Skin of body (tissue), 2 donors: Measurements from ENCODE around the gene ADAMTS20. TPM values are rescaled to one million over a fixed set of nuclear protein-coding genes. Genes with fewer than 3 reads are reported as not detected.

Source experiments
- DNase-seq: peaks from one replicate; lab custom pipeline; 2025; lab: John Stamatoyannopoulos, UW
- total RNA-seq: library from RNA; depleted of rRNA; stranded (reverse); fragments of >200 nt; gene quantifications from one replicate; pipeline ENCODE4 v1.2.3, GENCODE V29; 2014

ADAMTS20 gene
- total RNA-seq, 1 donor from 2014 or later: 0.10 TPM

DNA sequence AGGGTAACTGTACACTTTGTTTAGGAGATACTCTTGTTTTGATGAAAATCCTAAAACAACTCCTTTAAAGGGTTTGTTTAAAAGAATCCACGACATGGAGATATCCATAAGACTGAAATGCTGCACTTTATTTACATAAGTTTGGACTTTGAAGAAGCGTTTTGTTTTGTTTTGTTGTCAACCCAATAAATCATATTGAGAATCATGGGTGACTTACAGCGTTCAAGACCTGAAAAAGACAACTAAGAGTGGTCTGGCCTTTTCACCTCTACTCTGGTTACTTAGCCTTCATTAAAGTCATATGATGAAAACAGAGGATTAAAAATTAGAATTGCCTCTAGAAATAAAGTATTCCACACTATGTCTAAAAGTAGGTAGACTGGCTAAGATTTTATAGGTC, 234.8 kb downstream of the ADAMTS20 start:
- DNase-seq: no peak

DNA sequence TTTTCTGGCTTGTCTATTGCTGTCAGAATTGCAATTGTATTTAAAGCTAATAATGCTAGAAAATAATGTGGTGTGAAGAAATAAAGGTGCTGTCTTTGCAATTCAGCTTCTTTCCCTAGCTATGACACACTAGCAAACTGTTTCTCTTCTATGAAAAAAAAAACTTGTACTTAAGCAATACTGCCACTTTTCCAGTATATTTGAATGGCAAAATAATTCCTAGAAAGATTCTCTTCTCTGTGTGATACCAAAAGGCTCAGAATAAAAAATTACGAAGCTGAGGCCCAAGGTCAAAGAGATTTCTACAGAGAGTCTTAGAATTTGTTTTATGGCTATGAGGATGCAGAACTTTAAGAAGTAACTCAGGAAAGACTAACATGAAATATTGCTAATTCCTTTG, 235.5 kb downstream of the ADAMTS20 start:
- no peak for DNase-seq

DNA sequence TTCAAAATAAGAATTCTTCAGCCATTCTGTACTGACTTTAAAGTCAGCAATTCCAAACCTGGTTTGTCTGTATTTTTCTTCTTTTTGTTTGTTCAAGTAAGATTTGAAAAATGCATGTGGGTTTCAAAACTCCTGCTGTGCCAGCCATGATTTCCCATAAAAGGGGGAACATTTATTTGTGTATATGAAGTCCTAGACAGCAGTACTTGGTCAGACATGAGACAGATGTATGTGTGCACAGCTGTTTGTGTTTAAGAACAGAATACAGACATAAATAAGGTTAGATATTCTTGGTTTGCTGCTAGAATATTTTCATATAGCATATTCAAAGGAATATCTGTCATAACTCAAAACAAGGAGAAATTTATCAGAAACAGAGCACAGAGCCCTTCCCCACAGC, 236.0 kb downstream of the ADAMTS20 start:
- no peak for DNase-seq

DNA sequence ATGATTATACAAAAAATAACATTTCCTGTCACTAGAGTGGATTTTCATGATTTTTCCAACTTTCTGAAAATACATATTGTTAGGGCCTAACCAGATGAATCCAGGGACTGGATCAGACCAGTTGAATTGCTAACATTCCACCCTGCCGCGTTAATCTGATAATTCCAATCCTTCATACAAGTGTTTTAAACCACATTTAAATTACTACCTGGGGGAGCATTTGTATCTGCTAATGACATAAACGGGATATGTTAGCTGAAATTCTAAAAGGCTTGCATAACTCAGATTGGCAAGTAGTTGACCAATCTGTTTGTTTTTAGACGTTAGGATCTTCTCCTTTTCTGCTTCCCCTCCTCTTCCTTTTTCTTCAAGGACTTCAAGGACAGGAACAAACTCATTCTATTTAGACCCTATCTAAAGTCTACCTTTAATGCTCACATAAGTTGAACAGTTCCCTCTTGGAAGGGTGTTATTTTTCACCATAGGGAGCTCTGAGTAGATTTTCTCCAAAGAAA, 239.0 kb downstream of the ADAMTS20 start:
- no peak for DNase-seq

DNA sequence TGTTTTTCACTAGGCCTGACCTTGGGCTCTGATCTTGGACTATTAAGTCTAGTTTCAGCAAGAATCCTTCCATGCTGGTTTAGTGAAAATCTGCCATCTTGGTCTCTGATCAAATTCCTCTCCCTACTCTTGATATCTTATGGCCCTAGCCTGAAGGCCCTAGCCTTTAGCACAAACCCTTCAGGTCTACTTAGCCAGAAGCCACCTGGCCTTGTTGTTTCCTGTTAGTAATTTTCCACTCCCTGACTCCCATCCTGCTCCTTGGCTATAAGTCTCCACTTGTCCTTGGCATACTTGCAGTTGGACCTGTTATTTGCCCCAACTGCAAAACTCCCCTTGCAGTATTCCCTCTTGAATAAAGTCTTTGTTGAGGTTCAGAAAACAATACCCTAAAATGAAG, 241.4 kb downstream of the ADAMTS20 start:
- DNase-seq: no peak

DNA sequence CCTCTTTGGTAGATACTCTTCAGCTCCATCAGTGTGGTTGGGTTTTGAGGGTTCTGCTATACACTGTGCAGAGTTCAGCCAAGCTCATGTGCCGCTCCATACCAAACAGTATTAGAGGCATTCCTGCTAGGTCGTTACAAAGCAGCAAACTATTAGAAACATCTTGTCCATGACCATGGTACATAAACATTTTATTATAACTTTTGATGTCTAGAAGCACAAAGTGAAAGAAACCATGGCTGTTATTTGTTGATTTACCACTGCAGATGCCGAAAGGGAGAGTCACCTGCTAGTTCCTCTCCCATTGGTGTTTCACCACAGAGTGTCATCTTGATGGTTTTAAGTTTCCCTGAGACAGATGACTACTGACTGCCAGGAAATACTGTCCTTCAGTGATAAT, 242.0 kb downstream of the ADAMTS20 start:
- DNase-seq: no peak

DNA sequence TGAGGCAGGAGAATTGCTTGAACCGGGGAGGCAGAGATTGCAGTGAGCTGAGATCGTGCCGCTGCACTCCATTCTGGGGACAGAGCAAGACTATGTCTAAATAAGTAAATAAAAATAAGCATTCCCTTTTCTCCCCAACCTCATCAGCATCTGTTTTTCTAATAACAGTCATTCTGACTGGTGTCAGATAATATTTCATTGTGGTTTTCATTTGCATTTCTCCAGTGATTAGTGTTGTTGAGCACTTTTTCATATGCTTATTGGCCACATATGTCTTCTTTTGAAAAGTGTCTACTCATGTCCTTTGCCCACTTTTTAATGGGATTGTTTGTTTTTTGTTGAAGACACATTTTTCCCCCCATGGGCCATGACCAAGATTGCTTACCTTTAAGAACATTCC, 243.2 kb downstream of the ADAMTS20 start:
- no peak for DNase-seq

DNA sequence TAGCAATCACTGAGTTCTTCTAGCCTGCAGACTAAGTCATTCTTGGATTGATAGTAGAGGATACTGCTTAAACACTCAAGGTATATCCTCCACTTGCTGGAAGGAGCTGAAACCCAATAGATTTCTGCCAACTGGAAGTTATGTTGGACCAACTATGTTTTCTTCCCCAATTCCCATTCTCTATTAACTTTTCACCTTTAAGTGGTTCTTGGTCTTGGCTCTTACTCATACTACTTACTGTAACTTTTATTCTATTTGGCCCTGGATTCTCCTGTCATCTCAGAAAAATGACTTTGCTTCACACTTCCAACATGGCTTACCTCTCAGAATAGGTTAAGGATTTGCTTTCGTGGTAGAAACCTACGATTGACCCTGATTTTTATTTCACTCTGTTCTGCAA, 244.9 kb downstream of the ADAMTS20 start:
- DNase-seq: no peak

DNA sequence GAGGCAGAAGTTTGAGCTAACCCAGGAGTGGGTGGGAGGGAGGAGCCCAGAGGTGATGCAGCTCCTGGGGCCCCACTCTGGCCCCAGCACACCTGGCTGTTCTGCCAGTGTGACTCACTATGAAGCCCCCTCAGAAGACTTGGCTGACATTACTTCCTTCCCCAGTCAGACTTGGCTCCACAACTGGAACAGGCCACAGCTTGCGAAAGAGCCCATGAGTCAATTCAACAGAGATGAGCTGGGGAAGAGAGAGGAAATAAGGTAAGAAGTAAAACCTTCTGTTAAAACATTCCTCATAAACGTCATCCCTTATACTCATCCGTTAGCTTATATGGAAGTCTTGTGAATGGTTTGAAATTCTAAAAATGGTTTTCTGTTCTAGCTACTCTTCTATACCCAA, 245.9 kb downstream of the ADAMTS20 start:
- DNase-seq: no peak

DNA sequence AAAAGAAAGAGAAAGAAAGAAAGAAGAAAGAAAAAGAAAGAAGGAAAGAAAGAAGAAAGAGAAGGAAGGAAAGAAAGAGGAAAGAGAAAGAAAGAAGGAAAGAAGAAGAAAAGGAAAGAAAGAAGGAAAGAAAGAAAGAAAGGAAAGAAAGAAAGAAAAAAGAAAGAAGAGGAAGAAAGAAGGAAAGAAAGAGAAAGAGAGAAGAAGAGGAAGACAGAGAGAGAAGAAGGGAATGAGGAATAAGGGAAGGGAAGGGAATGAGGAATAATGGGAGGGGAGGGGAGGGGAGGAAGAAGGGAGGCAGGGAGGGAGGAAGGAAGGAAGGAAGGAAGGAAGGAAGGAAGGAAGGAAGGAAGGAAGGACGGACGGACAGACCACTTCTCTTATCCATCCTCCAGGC, 246.9 kb downstream of the ADAMTS20 start:
- DNase-seq: no peak

Other genes starting within 250 kb of the ADAMTS20 start
- gene PUS7L, start 206.6 kb upstream of the ADAMTS20 start, total RNA-seq: 13.3 TPM
- 14.4 TPM for gene IRAK4, start 206.7 kb upstream of the ADAMTS20 start, total RNA-seq